Gastrocnemius medialis (tissue), 4 donors: Measurements from ENCODE around the gene PPIA.

Experiments
- POLR2A ChIP-seq, 2 donors: fragments of 450-650 bp; IDR thresholded peaks; one replicate each; pipeline ENCODE4 v1.6.1; 2017; ENCODE audit warnings: antibody characterized with exemption in 2 of 2, mild to moderate bottlenecking in 2 of 2, moderate library complexity in 2 of 2
- TF ChIP-seq, protein P1 (sequence below), 5 experiments: fragments of 450-650 bp in 3 of 5; fragments of 200-600 bp in 2 of 5; sonication (generic) in 2 of 5; IDR thresholded peaks in 4 of 5; conservative IDR thresholded peaks in 1 of 5; 1 replicate in 4 of 5; 2 replicates in 1 of 5; pipeline ENCODE4 v1.5.1; 2016 to 2019; ENCODE audit warnings: antibody characterized with exemption in 5 of 5, mild to moderate bottlenecking in 3 of 5, moderate library complexity in 3 of 5

DNA sequence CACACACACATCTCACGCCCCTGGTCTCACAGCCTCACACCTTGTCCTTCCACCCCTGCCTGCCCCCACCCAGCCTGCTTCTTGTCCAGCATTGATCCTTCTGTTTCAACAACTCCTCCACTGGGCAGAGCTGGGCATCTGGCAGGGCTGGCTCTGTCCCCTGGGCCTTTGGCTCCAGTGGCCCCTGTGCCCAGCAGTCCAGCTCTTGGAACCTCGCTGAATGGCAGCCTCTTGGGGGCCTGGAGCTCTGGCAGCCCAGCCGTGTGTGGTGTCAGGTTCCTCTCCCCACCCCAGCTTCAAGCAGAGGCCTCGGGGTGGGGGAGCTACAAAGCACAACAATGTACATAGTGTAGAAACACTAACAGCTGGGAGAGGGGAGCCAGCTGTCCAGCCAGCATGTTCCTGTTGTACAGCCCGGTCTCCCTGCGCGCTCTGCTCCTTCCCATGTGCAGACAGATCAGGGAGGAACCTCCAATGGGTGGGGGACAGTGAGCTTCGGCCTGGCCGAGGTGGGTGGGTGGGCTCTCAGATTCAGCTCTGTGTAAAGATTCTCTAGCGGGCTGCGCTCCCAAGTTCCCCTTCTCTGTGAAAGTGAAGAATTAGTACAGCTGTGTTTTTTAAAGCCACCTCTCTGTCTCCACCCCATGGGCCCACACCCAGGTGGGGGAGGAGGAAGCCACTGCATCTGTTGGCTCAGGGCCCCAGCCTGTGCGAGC is 28.4 kb upstream of the PPIA start:
- TF ChIP-seq POLR2A (IDR thresholded peaks at IDR 0.05): no peak
- TF ChIP-seq, protein P1, sequence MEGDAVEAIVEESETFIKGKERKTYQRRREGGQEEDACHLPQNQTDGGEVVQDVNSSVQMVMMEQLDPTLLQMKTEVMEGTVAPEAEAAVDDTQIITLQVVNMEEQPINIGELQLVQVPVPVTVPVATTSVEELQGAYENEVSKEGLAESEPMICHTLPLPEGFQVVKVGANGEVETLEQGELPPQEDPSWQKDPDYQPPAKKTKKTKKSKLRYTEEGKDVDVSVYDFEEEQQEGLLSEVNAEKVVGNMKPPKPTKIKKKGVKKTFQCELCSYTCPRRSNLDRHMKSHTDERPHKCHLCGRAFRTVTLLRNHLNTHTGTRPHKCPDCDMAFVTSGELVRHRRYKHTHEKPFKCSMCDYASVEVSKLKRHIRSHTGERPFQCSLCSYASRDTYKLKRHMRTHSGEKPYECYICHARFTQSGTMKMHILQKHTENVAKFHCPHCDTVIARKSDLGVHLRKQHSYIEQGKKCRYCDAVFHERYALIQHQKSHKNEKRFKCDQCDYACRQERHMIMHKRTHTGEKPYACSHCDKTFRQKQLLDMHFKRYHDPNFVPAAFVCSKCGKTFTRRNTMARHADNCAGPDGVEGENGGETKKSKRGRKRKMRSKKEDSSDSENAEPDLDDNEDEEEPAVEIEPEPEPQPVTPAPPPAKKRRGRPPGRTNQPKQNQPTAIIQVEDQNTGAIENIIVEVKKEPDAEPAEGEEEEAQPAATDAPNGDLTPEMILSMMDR (IDR thresholded peaks at IDR 0.05 in 4 of 5, conservative IDR thresholded peaks at IDR 0.05 in 1 of 5): no peak
